ENCODE results near the gene GAPT.

GAPT gene

DNA sequence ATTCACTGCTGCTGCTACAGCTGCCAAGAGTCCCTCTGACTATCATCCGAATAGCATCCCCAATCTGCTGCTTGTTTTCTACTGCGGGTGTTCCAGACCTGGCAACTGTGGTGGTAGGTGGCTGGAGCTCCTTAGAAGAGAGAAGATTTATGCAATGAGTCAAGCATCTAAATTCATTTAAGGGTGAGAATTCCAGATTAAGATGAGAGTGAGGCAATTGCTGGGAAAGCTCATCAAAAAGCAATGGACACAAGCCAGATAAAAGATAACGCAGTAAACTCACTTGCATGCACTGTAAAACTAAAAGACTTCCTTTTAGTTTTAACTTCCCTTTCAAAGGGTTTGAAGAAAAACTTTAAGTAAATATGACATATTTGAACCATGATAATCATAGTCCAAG is 35.2 kb upstream of the GAPT start:
- TF ChIP-seq, protein P1, sequence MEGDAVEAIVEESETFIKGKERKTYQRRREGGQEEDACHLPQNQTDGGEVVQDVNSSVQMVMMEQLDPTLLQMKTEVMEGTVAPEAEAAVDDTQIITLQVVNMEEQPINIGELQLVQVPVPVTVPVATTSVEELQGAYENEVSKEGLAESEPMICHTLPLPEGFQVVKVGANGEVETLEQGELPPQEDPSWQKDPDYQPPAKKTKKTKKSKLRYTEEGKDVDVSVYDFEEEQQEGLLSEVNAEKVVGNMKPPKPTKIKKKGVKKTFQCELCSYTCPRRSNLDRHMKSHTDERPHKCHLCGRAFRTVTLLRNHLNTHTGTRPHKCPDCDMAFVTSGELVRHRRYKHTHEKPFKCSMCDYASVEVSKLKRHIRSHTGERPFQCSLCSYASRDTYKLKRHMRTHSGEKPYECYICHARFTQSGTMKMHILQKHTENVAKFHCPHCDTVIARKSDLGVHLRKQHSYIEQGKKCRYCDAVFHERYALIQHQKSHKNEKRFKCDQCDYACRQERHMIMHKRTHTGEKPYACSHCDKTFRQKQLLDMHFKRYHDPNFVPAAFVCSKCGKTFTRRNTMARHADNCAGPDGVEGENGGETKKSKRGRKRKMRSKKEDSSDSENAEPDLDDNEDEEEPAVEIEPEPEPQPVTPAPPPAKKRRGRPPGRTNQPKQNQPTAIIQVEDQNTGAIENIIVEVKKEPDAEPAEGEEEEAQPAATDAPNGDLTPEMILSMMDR (IDR thresholded peaks at IDR 0.05; ENCODE audit: control extremely low read depth, extremely low read depth, low read depth, missing control alignments) = no peak
- CTCF ChIA-PET = interaction anchor here (1.0 to 2.1 kb wide), 4 partner anchors 21 to 1158 kb away, joined by 3 to 6 read pairs (median 4); no protein-coding TSS in a partner anchor
- no peak for DNase-seq (ENCODE audit: extremely low spot score)
- POLR2A ChIA-PET = no interaction called here

DNA sequence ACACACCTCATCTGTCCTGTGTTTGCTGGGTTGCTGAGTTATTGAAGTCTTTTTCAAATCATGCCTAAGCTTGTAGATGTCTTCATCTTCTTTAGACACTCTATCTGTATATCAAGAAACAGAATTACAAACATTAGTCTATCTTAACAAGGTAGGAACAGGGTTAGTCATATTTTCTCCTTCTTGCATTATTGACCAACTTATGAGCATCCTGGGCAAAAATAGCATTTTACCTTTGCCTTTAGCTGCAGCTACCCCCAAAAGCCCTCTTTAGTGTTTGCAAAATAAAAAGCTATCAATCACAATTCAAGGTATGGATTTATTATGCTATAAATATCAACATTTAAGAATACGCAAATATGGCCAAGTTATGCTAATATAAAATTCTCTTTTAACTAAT is 34.7 kb upstream of the GAPT start:
- no peak for DNase-seq (ENCODE audit: extremely low spot score)
- ChIA-PET POLR2A (no interaction called here), CTCF (interaction anchor here (1.0 to 2.1 kb wide), 4 partner anchors 21 to 1158 kb away, joined by 3 to 6 read pairs (median 4); no protein-coding TSS in a partner anchor)
- TF ChIP-seq, protein P1 (IDR thresholded peaks at IDR 0.05; ENCODE audit: control extremely low read depth, extremely low read depth, low read depth, missing control alignments) = no peak

DNA sequence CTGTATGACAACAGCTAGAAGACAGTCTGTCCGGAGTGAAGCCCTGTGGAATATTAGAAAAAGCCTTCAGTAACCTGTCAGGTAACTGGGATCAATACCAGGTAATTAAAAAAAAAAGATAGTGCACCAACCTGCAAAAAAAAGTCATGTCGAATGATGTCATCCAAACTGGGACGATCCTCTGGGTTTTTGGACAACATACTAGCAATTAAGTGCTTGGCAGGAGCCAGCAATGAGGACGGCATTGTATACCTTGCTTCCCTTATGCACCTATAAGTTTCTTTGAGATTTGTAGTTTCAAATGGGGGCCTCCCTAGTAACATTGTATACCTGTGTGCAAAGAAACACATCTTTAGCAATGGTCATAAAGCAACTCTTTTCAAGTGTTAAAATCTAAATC is 34.2 kb upstream of the GAPT start:
- POLR2A ChIA-PET = no interaction called here
- CTCF ChIA-PET = interaction anchor here (1.3 to 2.1 kb wide), 2 partner anchors 20 to 1159 kb away, joined by 3 to 6 read pairs; no protein-coding TSS in a partner anchor
- DNase-seq (ENCODE audit: extremely low spot score) = no peak
- TF ChIP-seq, protein P1 (IDR thresholded peaks at IDR 0.05; ENCODE audit: control extremely low read depth, extremely low read depth, low read depth, missing control alignments) = no peak

DNA sequence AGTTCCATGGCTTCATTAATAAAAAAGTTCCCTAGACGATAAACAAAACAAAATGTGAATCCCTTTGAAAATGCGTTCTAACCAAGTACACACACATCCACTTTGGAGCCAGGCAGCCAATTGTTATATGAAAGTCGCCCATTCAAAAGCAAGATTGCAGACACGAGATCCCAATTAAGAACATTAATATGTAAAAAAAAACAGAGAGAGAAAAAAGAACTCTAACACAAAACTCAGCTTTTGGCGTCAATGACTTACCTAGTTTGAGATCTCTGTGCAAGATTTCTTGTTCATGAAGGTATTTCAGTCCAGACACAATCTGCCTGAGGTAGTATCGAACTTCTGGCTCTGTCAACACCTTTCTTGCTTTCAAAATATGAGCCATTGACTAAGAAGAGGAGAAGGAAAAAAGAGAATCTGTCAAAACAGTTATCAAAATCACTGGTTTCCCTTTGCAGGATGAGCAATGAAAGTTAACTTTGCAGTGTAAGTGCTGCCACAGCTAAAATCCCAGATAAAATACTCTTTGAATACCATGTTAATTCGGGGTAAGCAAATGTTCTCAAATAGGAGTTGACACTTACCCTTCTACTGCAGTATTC is 33.0 kb upstream of the GAPT start:
- CTCF ChIA-PET = interaction anchor here (1.2 to 7.5 kb wide), 6 partner anchors 15 to 1159 kb away, joined by 3 to 98 read pairs (median 4); no protein-coding TSS in a partner anchor
- POLR2A ChIA-PET = no interaction called here
- DNase-seq (ENCODE audit: extremely low spot score) = no peak
- TF ChIP-seq, protein P1 (IDR thresholded peaks at IDR 0.05; ENCODE audit: control extremely low read depth, extremely low read depth, low read depth, missing control alignments) = no peak

DNA sequence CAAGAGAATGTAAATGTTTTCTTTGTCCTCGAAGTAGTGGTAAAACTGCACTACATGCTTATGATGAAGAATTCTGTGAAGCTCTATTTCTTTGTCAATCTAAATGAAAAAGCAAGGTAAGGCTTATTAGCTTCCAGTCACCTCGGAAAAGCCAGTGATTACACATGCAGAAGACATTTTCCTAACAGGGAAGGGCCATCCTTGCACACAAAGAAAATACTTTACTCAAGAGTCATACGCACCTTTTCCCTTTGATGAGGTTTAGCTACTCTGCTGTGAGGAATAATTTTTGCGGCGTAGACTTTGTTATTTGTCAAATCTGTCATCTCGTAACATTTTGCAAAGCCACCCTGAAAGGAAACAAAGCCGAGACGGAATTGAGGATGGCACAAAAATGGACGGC is 32.5 kb upstream of the GAPT start:
- POLR2A ChIA-PET = no interaction called here
- no peak for DNase-seq (ENCODE audit: extremely low spot score)

DNA sequence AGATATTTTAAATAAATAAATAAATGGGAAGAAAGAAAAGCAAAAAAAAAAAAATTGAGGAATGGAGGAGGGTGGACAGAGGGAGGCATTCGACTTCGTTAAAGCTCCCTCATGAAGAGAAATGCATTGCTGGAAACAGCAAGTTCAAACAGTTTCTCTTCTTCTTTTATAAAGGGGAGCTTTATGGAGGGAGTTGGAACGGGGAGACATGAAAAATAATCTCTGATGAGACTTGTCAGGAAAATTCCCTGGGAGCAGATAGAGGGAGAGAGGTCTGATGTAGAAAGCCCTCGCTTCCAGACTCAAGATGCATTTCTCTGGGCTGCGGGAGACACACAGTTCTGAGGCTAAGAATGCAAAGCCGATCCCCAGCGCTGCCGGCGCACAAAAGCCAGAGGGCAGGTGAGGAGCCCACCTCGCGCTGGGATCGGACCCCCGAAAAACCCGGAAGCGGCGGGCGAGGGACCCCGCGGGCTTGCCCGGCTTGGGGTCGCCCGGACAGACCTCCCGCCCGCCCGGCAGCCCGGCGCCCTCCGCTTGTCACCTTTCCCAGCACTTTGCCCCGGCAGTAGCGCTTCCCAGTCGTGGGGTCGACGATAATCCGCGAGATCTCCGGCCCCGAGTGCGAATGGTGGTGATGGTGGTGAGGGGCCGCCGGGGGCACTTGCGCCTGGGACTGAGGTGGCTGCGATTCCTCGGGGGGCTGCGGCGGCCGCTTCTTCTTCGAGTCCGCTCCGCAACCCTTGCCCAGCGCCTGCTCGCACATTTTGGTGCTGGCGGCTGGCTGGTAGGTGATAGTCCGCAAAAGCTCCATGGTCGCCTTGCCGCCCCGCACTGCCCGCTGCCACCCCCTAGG is 31.9 kb upstream of the GAPT start:
- ChIA-PET POLR2A (no interaction called here), CTCF (interaction anchor here (1.0 to 7.5 kb wide), 8 partner anchors 16 to 1165 kb away, joined by 3 to 98 read pairs (median 4); no protein-coding TSS in a partner anchor)
- TF ChIP-seq, protein P1 (IDR thresholded peaks at IDR 0.05; ENCODE audit: control extremely low read depth, extremely low read depth, low read depth, missing control alignments) = no peak
- DNase-seq (ENCODE audit: extremely low spot score) = no peak

More for the DNA sequence above, 32.5 kb upstream of the GAPT start:
- CTCF ChIA-PET = interaction anchor here (1.0 to 7.5 kb wide), 7 partner anchors 15 to 1160 kb away, joined by 3 to 98 read pairs (median 3); no protein-coding TSS in a partner anchor
- TF ChIP-seq, protein P1 (IDR thresholded peaks at IDR 0.05; ENCODE audit: control extremely low read depth, extremely low read depth, low read depth, missing control alignments) = no peak
